Measurements from ENCODE around the gene NR4A1.
A peak's percentile ranks its signal among the peaks of the same experiment; 100 is the strongest.

The NR4A1 gene

DNA sequence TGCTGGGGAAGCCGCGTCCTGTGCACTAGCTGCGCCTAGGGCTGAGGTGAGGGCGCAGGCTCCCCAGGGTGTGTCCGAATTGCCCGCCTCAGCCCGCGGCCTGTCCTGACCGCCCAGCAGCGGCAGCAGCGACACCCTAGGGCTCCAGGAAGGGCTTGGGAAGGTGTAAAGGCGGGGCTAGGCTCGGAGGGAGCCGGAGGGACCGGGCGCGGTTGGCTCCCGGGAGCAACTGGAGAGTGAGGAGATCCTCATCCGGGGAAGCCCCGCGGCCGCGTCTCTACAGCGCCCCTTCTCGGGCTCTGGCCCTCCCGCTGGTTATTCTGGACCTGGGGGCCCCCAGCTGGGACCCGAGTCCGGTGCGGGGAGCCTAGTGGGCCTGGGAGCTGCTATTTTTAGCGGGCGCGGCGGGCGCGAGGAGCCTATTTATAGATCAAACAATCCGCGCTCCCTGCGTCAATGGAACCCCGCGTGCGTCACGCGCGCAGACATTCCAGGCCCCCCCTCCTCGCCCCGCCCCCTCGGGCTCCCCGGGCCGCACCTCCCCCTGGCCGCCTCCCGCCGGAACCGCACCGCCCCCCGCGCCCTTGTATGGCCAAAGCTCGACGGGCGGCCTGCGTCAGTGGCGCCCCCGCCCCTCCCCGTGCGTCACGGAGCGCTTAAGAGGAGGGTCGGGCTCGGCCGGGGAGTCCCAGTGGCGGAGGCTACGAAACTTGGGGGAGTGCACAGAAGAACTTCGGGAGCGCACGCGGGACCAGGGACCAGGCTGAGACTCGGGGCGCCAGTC, at the start of gene NR4A1:
TSS of gene NR4A1 (plus strand) at position 685 of the 784 bp plus-strand sequence. CDS start 2,887 bp downstream, outside the sequence.
- DNase-seq: peak; percentile 97 to 99 (median 98)

GRCh38 chr12:52003016-52003550, 48.2 kb upstream of the NR4A1 start:
- no peak for DNase-seq

GRCh38 chr12:52003591-52003990, 47.7 kb upstream of the NR4A1 start:
- DNase-seq: no peak

- DNase-seq: no peak
Observed at GRCh38 chr12:52004042-52004648, 47.1 kb upstream of the NR4A1 start.

DNA sequence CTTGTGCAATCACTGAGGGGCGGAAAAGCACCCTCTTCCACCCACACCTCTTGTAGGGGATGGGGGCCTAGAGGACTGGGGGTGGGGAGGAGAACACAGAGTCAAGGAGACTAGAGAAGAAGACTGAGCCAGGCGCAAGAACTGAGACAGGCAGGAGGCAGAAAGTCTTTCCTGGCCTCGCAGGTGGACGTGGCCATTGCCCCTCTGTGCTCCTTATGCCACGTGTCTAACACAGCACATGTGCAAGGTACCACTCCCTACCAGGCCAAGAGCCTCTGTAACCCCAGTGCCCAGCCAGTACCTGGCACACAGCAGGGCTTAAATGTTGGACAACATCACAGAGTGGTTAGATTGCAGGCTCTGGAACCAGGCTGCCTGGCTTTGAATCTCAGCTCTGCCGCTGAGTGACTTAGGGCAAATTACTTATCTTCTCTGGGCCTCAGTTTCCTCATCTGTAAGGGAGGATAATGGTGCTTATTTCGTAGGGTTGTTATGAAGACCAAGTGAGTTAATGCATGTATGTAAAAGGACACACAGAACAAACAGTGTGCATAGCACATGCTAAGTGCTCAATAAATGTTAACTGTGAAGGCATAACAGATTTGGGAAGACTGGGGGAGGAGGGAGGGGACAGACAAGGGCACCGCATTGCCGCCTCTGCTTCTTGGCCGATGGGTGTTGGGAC, 45.9 kb upstream of the NR4A1 start:
- no peak for DNase-seq

GRCh38 chr12:52005903-52006703, 45.1 kb upstream of the NR4A1 start:
- DNase-seq: no peak

DNA sequence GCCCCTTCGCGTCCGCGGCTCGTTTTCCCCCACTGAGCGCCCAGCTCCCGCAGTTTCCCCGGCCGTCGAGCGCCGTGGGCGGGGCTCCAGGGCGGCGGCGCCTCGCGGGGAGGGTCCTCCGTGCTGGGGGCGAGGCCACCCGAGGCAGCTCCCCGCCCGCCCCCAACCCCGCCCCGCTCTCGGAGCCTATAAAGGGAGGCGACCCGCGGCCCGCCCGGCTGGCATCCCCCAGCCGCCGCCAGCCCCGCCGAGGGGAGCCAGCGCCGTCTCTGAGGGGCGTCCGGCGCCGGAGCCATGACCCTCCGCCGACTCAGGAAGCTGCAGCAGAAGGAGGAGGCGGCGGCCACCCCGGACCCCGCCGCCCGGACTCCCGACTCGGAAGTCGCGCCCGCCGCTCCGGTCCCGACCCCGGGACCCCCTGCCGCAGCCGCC, 44.5 kb upstream of the NR4A1 start, which contains the start of gene TAMALIN:
TSS of gene TAMALIN (plus strand) at position 221 of the 432 bp plus-strand sequence. CDS start at position 295, 74 bp downstream.
- DNase-seq: peak; percentile 51 to 83 (median 70)

GRCh38 chr12:52007158-52007921, 43.9 kb upstream of the NR4A1 start:
- DNase-seq: peak in 2 of 4 experiments; percentile 26 to 51

DNA sequence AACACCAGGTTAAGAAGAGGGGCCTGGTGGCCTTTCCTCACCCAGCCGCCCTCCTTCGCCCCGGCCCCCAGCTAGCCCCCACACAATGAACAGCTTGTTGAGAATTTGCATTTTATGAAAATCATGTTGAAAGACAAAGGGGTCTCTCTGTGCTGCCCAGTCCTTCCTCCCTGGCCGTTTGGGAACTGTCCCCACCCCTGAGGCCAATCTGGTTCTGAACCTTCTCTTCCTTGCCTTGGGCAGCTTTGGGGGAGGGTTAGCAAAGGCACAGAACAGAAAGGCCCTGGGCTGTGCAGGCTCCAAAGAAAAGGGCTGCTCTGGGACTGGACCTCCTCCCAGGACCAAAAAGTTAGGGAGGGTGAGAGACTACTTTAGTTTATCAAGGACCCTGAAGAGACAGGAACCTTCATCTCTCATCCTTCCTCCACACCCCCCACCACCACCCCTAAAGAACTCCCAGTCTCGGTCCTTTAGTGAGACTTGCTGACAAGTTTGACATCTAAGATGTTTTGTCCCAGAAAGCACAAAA, 43.2 kb upstream of the NR4A1 start:
- no peak for DNase-seq

- no peak for DNase-seq
Observed at GRCh38 chr12:52009081-52009751, 42.0 kb upstream of the NR4A1 start.

- no peak for DNase-seq
Observed at GRCh38 chr12:52010152-52010622, 41.1 kb upstream of the NR4A1 start.

- no peak for DNase-seq
Observed at GRCh38 chr12:52010692-52011601, 40.3 kb upstream of the NR4A1 start.

GRCh38 chr12:52011602-52012214, 39.5 kb upstream of the NR4A1 start:
- no peak for DNase-seq

DNA sequence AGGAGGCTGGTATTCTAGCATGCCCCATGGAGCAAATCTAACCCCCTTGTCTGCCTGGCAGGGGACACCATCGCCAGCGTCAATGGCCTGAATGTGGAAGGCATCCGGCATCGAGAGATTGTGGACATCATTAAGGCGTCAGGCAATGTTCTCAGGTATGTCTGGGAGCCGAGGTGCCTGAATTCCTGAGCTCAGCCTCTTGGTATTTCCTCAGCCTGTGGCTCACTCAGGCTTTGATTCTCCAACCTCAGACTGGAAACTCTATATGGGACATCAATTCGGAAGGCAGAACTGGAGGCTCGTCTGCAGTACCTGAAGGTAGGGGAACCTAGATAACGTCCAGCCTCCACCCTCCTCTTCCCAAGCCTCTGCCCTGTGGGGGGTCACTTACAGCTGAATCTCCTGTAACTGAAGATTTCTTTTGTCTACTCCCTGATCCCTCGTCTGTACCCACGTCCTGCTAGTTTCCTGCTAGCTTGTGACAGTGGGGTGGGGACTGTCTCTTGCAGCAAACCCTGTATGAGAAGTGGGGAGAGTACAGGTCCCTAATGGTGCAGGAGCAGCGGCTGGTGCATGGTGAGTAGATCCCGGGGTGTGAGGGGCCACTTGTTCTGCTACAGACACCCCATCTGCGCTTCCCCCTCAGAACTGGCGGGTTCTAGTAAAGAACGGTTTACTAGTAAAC, 37.5 kb upstream of the NR4A1 start:
- no peak for DNase-seq

- no peak for DNase-seq
Observed at GRCh38 chr12:52014567-52015530, 36.4 kb upstream of the NR4A1 start.

DNA sequence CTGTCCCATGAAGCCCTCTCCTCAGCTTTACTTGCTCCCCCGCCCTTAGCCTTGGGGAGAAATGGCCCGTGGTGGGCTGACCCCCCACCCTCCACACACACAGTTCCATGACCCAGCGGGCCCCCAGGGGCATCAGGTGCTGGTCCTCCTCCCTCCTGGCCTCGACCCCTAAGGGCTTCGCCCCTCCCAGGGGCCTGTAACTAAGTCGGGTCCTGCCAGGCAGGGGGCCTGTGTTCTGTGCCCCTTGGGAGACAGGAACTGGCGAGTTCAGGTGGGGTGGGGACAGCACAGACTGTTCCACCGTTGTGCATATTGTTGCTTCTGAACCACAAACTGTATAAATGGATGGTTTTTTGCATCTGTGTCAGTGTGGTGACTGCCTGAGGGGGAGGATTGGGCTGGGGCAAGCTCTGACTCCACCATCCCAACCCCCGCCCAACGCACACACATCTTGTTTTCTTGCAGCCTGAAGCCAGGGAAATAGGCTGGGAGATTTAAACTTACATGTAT, 35.7 kb upstream of the NR4A1 start:
- DNase-seq: no peak
